Lower lobe of right lung (tissue), 2 donors: ENCODE results near the gene KRT8. TPM values are rescaled to one million over a fixed set of nuclear protein-coding genes. Genes with fewer than 3 reads are reported as not detected.
"Not testable (repeated sequence)": the region's sequence is repeated elsewhere in the genome, so short reads cannot be mapped to it uniquely, and the experiment has no call there.

Experiments
- ATAC-seq, 2 donors: fragments of 200-7000 bp; cut with Tn5 transposase; one replicate each; pipeline ENCODE4 v1.9.1; 2020 to 2022; ENCODE audit warnings: mild to moderate bottlenecking in 2 of 2, moderate library complexity in 2 of 2
- DNase-seq: peaks from one replicate; pipeline ENCODE4 v3.0.0-alpha.2; 2020
- H3K27ac ChIP-seq: fragments of 200-600 bp; one replicate; pipeline ENCODE4 v1.8.0; 2022
- H3K27me3 ChIP-seq: fragments of 200-600 bp; one replicate; pipeline ENCODE4 v1.8.0; 2022; ENCODE audit warnings: low read depth
- H3K36me3 ChIP-seq: fragments of 200-600 bp; one replicate; pipeline ENCODE4 v1.8.0; 2022; ENCODE audit warnings: mild to moderate bottlenecking
- H3K4me1 ChIP-seq: fragments of 200-600 bp; one replicate; pipeline ENCODE4 v1.8.0; 2022
- H3K4me3 ChIP-seq: fragments of 200-600 bp; one replicate; pipeline ENCODE4 v1.8.0; 2022; ENCODE audit warnings: mild to moderate bottlenecking
- H3K9me3 ChIP-seq: fragments of 200-600 bp; one replicate; pipeline ENCODE4 v1.8.0; 2022
- CTCF ChIP-seq: fragments of 200-600 bp; IDR thresholded peaks from one replicate; pipeline ENCODE4 v1.8.0; 2022; ENCODE audit warnings: antibody characterized with exemption, mild to moderate bottlenecking
- intact Hi-C: fragments of 100-400 bp; cut with DNase I; formaldehyde crosslinking; loops from one replicate; pipeline ENCODE4 v1.11.0; 2022
- total RNA-seq: library from RNA; stranded (reverse); fragmentation: NEBNext Ultra II Directional; extraction: Animal tissue kit (Norgen Biotek cat#: 25700); gene quantifications from one replicate; pipeline ENCODE4 v1.2.1, GENCODE V29; 2021
- donor health status: DM: no; HTN: yes; CAD: no; lungs with severe emphysema.

KRT8 gene
- total RNA-seq, 1 donor from 2014 or later: 139 TPM

- H3K9me3 ChIP-seq: no peaks in the 10 kb centered on the region
- ATAC-seq (no peak), DNase-seq (no peak)
- H3K4me3 ChIP-seq: no peak overlapping the region
- no peaks in the 10 kb centered on the region for H3K4me1 ChIP-seq
- H3K27me3 ChIP-seq: peaks cover 8% of the 10 kb centered on the region
- no peak overlapping the region for H3K27ac ChIP-seq
- H3K36me3 ChIP-seq: no peaks in the 10 kb centered on the region
- TF ChIP-seq CTCF: no peak
- intact Hi-C loops: no loop called here
Observed at GRCh38 chr12:52856787-52857186, 48.1 kb downstream of the KRT8 start.

GRCh38 chr12:52856077-52856476, 48.8 kb downstream of the KRT8 start:
- H3K4me3 ChIP-seq, intact Hi-C loops, H3K36me3 ChIP-seq, H3K27ac ChIP-seq, DNase-seq, ATAC-seq, H3K9me3 ChIP-seq, H3K4me1 ChIP-seq: not testable (repeated sequence)
- H3K27me3 ChIP-seq: peaks cover 12% of the 10 kb centered on the region

DNA sequence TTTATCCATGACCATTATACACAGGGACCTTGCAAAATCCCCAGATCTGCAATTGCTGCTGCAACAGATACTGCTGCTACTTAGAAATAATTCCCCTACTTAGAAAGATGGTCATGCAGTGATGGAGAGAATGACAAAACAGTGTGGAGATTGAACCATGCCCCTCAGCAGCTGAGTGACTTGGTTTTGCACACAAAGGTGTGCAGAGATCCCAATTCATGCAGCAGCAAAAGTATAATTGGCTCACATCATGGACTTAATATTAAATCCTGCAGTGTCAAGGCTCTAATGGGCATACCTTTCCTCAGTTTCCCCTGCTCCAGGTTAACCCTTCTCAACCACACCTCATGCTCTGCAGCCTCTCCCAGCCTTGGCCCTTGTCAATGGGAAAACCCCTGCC, 53.1 kb downstream of the KRT8 start:
- no peaks in the 10 kb centered on the region for H3K4me1 ChIP-seq
- intact Hi-C loops: no loop called here
- no peaks in the 10 kb centered on the region for H3K36me3 ChIP-seq
- ATAC-seq: no peak
- no peak overlapping the region for H3K27ac ChIP-seq
- peaks cover 20% of the 10 kb centered on the region for H3K27me3 ChIP-seq
- TF ChIP-seq CTCF: no peak
- no peak for DNase-seq
- H3K4me3 ChIP-seq: no peak overlapping the region
- H3K9me3 ChIP-seq: no peaks in the 10 kb centered on the region

DNA sequence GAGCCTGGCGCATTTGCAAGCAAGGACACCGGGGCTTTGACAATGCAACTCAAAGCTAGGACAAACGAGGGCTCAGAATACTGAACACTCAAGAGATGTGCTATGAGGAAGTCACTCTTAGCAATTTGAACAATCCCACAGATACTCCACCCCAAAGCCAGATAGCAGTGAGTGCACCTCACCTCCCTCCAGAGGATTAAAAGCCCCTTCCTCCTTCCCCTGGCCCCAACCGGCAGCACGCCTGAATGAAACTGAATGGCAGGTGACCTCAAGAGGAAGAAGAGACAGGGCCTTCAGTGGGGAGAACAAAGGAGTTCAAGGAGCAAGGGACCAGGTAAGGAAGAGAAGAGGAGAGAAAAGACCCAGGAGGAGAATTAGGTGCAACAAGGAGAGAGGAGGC, 54.2 kb downstream of the KRT8 start:
- no peak for DNase-seq
- Histone ChIP-seq H3K4me1 (no peaks in the 10 kb centered on the region), H3K27ac (no peak overlapping the region), H3K9me3 (no peaks in the 10 kb centered on the region), H3K4me3 (no peak overlapping the region), H3K27me3 (peaks cover 20% of the 10 kb centered on the region), H3K36me3 (no peaks in the 10 kb centered on the region)
- TF ChIP-seq CTCF: no peak
- intact Hi-C loops: no loop called here
- ATAC-seq: no peak

DNA sequence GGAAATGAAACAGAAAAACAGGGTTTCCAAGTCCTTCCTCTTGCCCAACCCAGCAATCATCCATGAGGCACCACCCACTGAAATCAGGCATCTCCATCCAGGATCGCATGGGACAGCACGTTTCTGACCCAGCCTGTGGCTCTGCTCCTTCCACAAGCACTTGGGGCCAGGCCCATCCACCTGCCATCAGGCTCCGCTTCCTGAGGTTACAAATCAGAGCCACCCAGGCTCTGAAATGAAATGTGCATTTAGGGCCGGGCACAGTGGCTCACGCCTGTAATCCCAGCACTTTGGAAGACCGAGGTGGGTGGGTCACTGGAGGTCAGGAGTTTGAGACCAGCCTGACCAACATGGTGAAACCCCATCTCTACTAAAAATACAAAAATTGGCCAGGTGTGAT, 55.4 kb downstream of the KRT8 start:
- no peaks in the 10 kb centered on the region for H3K4me1 ChIP-seq
- H3K36me3 ChIP-seq: no peaks in the 10 kb centered on the region
- intact Hi-C loops: no loop called here
- no peak overlapping the region for H3K4me3 ChIP-seq
- no peaks in the 10 kb centered on the region for H3K9me3 ChIP-seq
- peaks cover 20% of the 10 kb centered on the region for H3K27me3 ChIP-seq
- no peak overlapping the region for H3K27ac ChIP-seq
- DNase-seq (no peak), ATAC-seq (no peak)
- no peak for TF ChIP-seq CTCF

DNA sequence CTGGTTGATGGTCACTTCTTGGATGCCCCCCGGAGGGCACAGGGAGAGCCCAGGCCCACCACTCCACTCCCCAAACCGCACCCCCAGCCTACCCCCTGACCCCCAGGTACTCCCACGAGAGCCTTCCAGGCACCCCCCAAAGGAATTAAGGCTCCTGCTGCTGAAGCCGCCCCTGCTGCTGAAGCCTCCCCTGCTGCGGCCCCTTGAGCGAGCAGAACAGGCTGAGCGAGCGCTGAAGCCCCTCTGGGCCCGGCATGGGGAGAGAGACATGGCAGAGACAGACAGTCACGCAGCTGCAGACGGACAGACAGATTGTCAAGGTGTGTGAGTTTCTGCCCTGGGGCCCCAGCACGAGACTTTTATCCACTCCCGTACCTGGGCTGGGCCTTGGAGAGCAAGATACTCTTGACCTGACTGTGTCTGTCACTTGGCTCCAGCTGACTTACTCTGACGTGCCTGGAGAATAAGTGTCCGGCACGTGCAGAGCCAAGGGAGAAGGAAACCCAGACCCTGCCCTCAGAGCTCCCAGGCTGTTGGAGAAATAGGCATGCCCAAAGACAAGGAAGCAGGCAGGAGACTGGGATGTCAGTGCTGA, 56.1 kb downstream of the KRT8 start, which contains the start of gene KRT78:
Gene KRT78 (minus strand): TSS at position 334 of the 595 bp plus-strand sequence. CDS start 64 bp downstream, at position 270.
- ATAC-seq: no peak
- Histone ChIP-seq H3K9me3 (no peaks in the 10 kb centered on the region), H3K4me3 (no peak within 1 kb of the TSS), H3K4me1 (no peaks in the 10 kb centered on the region), H3K27ac (no peak within 1 kb of the TSS), H3K36me3 (no peaks in the 10 kb centered on the region), H3K27me3 (peaks cover 20% of the 10 kb centered on the region)
- intact Hi-C loops: no loop called here
- DNase-seq: no peak
- no peak for TF ChIP-seq CTCF
